GM12878 (cell line): ENCODE measurements around the gene ARHGEF26. TPM values are rescaled to one million over a fixed set of nuclear protein-coding genes. Genes with fewer than 3 reads are reported as not detected.

Source experiments
- ATAC-seq: fragments of 200-7000 bp; cut with Tn5 transposase; 3 replicates; pipeline ENCODE4 v1.9.1; 2020; ENCODE audit warnings: mild to moderate bottlenecking, moderate library complexity
- BruUV-seq: library from RNA; stranded (reverse); fragments of 400-500 nt; replicated peaks from 2 replicates; lab custom pipeline; 2021; lab: Mats Ljungman, UMichigan
- CTCF ChIA-PET: fragments of 300-600 bp; sonication (Branson Sonifier 250); formaldehyde crosslinking; extraction: SDS; loops from one replicate; lab custom pipeline; 2021; ENCODE audit warnings: inconsistent platforms; lab: Yijun Ruan, JAX
- POLR2A ChIA-PET: fragments of 350-600 bp; formaldehyde crosslinking; extraction: SDS; loops from one replicate; lab custom pipeline; 2021; ENCODE audit warnings: inconsistent platforms; lab: Charles Lee
- RAD21 ChIA-PET: fragments of 300-600 bp; sonication (Branson Sonifier 250); formaldehyde crosslinking; loops from one replicate; lab custom pipeline; 2023; ENCODE audit warnings: antibody characterized with exemption; ENCODE audit not compliant: unreplicated experiment; lab: Charles Lee
- SMC1A ChIA-PET: fragments of 300-600 bp; sonication (Branson Sonifier 250); formaldehyde crosslinking; loops from one replicate; lab custom pipeline; 2023; ENCODE audit not compliant: unreplicated experiment, uncharacterized antibody; lab: Charles Lee
- DNase-seq: peaks from one replicate; pipeline ENCODE4 v3.0.0-alpha.2; 2011; ENCODE audit warnings: low read depth, low spot score
- FAIRE-seq: peaks from 3 replicates; lab custom pipeline; 2011; peaks lifted over from hg19 to GRCh38; lab: Jason Lieb, UNC
- H2AFZ ChIP-seq: 2 replicates; pipeline ENCODE4 v1.6.0; 2011; ENCODE audit warnings: low read depth, low read length, control low read depth; ENCODE audit not compliant: control insufficient read depth
- H3K27ac ChIP-seq: 2 replicates; pipeline ENCODE4 v1.5.1; 2011; ENCODE audit warnings: control low read depth; ENCODE audit not compliant: control insufficient read depth, insufficient read depth
- H3K27me3 ChIP-seq, 2 experiments: replicated peaks in 1 of 2; 2 replicates each; pipeline versions ENCODE4 v1.6.0 to v1.6.1; 2011; ENCODE audit warnings: low read length in 1 of 2; ENCODE audit not compliant: control insufficient read depth in 2 of 2, insufficient read depth in 2 of 2
- H3K36me3 ChIP-seq, 2 experiments: 2 replicates each; pipeline ENCODE4 v1.5.1; 2011; ENCODE audit warnings: low read length in 1 of 2; ENCODE audit not compliant: control insufficient read depth in 2 of 2, insufficient read depth in 2 of 2
- H3K4me1 ChIP-seq: 2 replicates; pipeline ENCODE4 v1.6.1; 2011; ENCODE audit warnings: mild to moderate bottlenecking, low read length, moderate library complexity, mixed read lengths; ENCODE audit not compliant: control insufficient read depth, insufficient read depth
- H3K4me2 ChIP-seq: 2 replicates; pipeline ENCODE4 v1.6.0; 2011; ENCODE audit warnings: control low read depth; ENCODE audit not compliant: control insufficient read depth, insufficient read depth
- H3K4me3 ChIP-seq: fragments of 200-600 bp; sonication (generic); 2 replicates; pipeline ENCODE4 v1.5.1; 2016
- H3K79me2 ChIP-seq: 2 replicates; pipeline ENCODE4 v1.6.0; 2011; ENCODE audit warnings: low read length; ENCODE audit not compliant: control insufficient read depth, insufficient read depth
- H3K9ac ChIP-seq: 2 replicates; pipeline ENCODE4 v1.8.0; 2011; ENCODE audit warnings: low read length, control low read depth, mixed read lengths; ENCODE audit not compliant: control insufficient read depth, insufficient read depth
- H3K9me3 ChIP-seq: replicated peaks from 3 replicates; pipeline ENCODE4 v1.5.1; 2011; ENCODE audit warnings: mild to moderate bottlenecking, low read length; ENCODE audit not compliant: control insufficient read depth, insufficient read depth
- H4K20me1 ChIP-seq: 2 replicates; pipeline ENCODE4 v1.6.0; 2011; ENCODE audit not compliant: control insufficient read depth, insufficient read depth
- BHLHE40 ChIP-seq, 2 experiments: fragments of 450-650 bp in 1 of 2; IDR thresholded peaks; 2 replicates each; pipeline ENCODE4 v1.6.1; 2011 to 2017; ENCODE audit warnings: low read depth in 2 of 2, borderline replicate concordance in 1 of 2, improper control_type of control experiment in 1 of 2, low read length in 1 of 2, mild to moderate bottlenecking in 1 of 2
- CBFB ChIP-seq: IDR thresholded peaks from 2 replicates; pipeline ENCODE4 v1.6.1; 2016; ENCODE audit warnings: antibody characterized with exemption, low read depth
- CBX3 ChIP-seq: fragments of 200-600 bp; sonication (generic); IDR thresholded peaks from 2 replicates; pipeline ENCODE4 v1.6.1; 2016; ENCODE audit warnings: low read depth, borderline replicate concordance
- EED ChIP-seq: sonication (generic); IDR thresholded peaks from 2 replicates; pipeline ENCODE4 v1.6.1; 2016; ENCODE audit warnings: antibody characterized with exemption, low read depth
- ETV6 ChIP-seq, 2 experiments: fragments of 450-650 bp in 1 of 2; IDR thresholded peaks in 1 of 2; conservative IDR thresholded peaks in 1 of 2; 2 replicates each; pipeline ENCODE4 v1.6.1; 2014; ENCODE audit warnings: antibody characterized with exemption in 1 of 2, borderline replicate concordance in 1 of 2, low read depth in 1 of 2, mild to moderate bottlenecking in 1 of 2, moderate library complexity in 1 of 2
- KAT2A ChIP-seq: conservative IDR thresholded peaks from 2 replicates; pipeline ENCODE4 v1.6.1; 2011; ENCODE audit warnings: low read depth, low read length; ENCODE audit not compliant: control insufficient read depth
- LARP7 ChIP-seq: fragments of 450-650 bp; IDR thresholded peaks from 2 replicates; pipeline ENCODE4 v1.6.1; 2017; ENCODE audit warnings: mild to moderate bottlenecking
- MYB ChIP-seq: fragments of 150-350 bp; IDR thresholded peaks from 2 replicates; pipeline ENCODE4 v1.6.1; 2014; ENCODE audit warnings: mild to moderate bottlenecking, low read depth, low read length, borderline replicate concordance
- MYC ChIP-seq: IDR thresholded peaks from 2 replicates; pipeline ENCODE4 v1.6.1; 2011; ENCODE audit warnings: mild to moderate bottlenecking, low read length, moderate library complexity, inconsistent platforms; ENCODE audit not compliant: insufficient read depth, insufficient replicate concordance, insufficient read length, severe bottlenecking
- PAX5 ChIP-seq: IDR thresholded peaks from 2 replicates; pipeline ENCODE4 v1.6.1; 2011; ENCODE audit warnings: low read depth, low read length, borderline replicate concordance
- PAX8 ChIP-seq: fragments of 450-650 bp; IDR thresholded peaks from 2 replicates; pipeline ENCODE4 v1.6.1; 2017; ENCODE audit warnings: mild to moderate bottlenecking, moderate library complexity
- POLR2AphosphoS5 ChIP-seq: IDR thresholded peaks from 2 replicates; pipeline ENCODE4 v1.6.1; 2011; ENCODE audit warnings: mild to moderate bottlenecking, low read length, inconsistent platforms
- SIN3A ChIP-seq: IDR thresholded peaks from 2 replicates; pipeline ENCODE4 v1.6.1; 2012; ENCODE audit warnings: low read depth, low read length, improper control_type of control experiment
- SRF ChIP-seq, 2 experiments: IDR thresholded peaks; 2 replicates each; pipeline ENCODE4 v1.6.1; 2011; ENCODE audit warnings: low read depth in 2 of 2, low read length in 2 of 2, mild to moderate bottlenecking in 1 of 2, moderate library complexity in 1 of 2
- SUPT20H ChIP-seq: IDR thresholded peaks from 2 replicates; pipeline ENCODE4 v1.6.1; 2011; ENCODE audit warnings: low read depth, mild to moderate bottlenecking, low read length, moderate library complexity, borderline replicate concordance; ENCODE audit not compliant: control insufficient read depth
- SUZ12 ChIP-seq: fragments of 200-600 bp; sonication (generic); IDR thresholded peaks from one replicate; pipeline ENCODE4 v1.6.1; 2018; ENCODE audit warnings: antibody characterized with exemption, mild to moderate bottlenecking; ENCODE audit not compliant: unreplicated experiment
- TBL1XR1 ChIP-seq: IDR thresholded peaks from 2 replicates; pipeline ENCODE4 v1.6.1; 2012; ENCODE audit warnings: low read depth, low read length, improper control_type of control experiment
- TCF3 ChIP-seq: IDR thresholded peaks from 2 replicates; pipeline ENCODE4 v1.6.1; 2012; ENCODE audit warnings: low read depth, mild to moderate bottlenecking, low read length, borderline replicate concordance; ENCODE audit not compliant: insufficient read depth
- USF1 ChIP-seq: IDR thresholded peaks from 2 replicates; pipeline ENCODE4 v1.6.1; 2011; ENCODE audit warnings: borderline replicate concordance, low read depth, mild to moderate bottlenecking, moderate library complexity, mixed read lengths, low read length; ENCODE audit not compliant: insufficient read depth; ENCODE audit errors: extremely low read length
- ZSCAN29 ChIP-seq: fragments of 450-650 bp; IDR thresholded peaks from 2 replicates; pipeline ENCODE4 v1.6.1; 2017; ENCODE audit warnings: mild to moderate bottlenecking, moderate library complexity
- WGBS: methylation state at CpG from one replicate; pipeline ENCODE4 v1.1.6; 2016; ENCODE audit warnings: low lambda C conversion rate; ENCODE audit not compliant: insufficient replicate concordance, insufficient coverage; ENCODE audit errors: missing lambda C conversion rate; 5-methylcytosine and 5-hydroxymethylcytosine counted together
- in situ Hi-C: fragments of 300-500 bp; cut with MboI; formaldehyde crosslinking; loops from 9 replicates; pipeline ENCODE4 v1.14.3; 2018; ENCODE audit warnings: mixed read lengths
- intact Hi-C: fragments of 100-400 bp; cut with micrococcal nuclease; formaldehyde crosslinking; loops from one replicate; pipeline ENCODE4 v1.14.2; 2022; ENCODE audit not compliant: unreplicated experiment
- polyA plus RNA-seq, 11 experiments: library from polyadenylated mRNA; depleted of rRNA in 4 of 11; unstranded in 6 of 11; stranded (reverse) in 5 of 11; fragments of >200 nt; fragmentation: Nextera tagmentation in 4 of 11; fragmentation: Illumina TruSeq in 1 of 11; extraction: Ambion mirVana in 4 of 11; extraction: Trizol in 1 of 11; gene quantifications; 1 replicate in 1 of 11; 2 replicates in 10 of 11; pipeline versions ENCODE4 v1.2.1 to v1.2.3, GENCODE V29; 2011 to 2016; ENCODE audit warnings: inconsistent platforms in 2 of 11, missing spikeins in 2 of 11, low read depth in 1 of 11
- total RNA-seq, 4 experiments: library from RNA; depleted of rRNA in 3 of 4; stranded (reverse); fragments of >200 nt in 3 of 4; fragmentation: Illumina TruSeq in 1 of 4; extraction: Trizol in 1 of 4; gene quantifications; 2 replicates each; pipeline versions ENCODE4 v1.2.1 to v1.2.3, GENCODE V29; 2013 to 2021

ARHGEF26 gene
- total and polyA plus RNA-seq, 10 of the 15 experiments (the other 5 are each of a cell fraction or from before 2014, with no cell fraction given), result 0.02 to 0.47 (median 0.05) TPM; not detected in 1

GRCh38 chr3:154078672-154079071 is 42.5 kb upstream of the ARHGEF26 start (continued):
- TF ChIP-seq TBL1XR1, result no peak
- TF ChIP-seq SIN3A, result no peak

- no peak for TF ChIP-seq EED
- no peak for TF ChIP-seq SUPT20H
- TF ChIP-seq TCF3, result no peak
- no peak for TF ChIP-seq ZSCAN29
- no peak for TF ChIP-seq KAT2A
- TF ChIP-seq SRF (IDR thresholded peaks at IDR 0.05; ENCODE audit: low read depth in 2 of 2, low read length in 2 of 2), result no peak
- TF ChIP-seq CBFB, result no peak
- no peak for TF ChIP-seq SIN3A
- no peak for TF ChIP-seq MYB
- TF ChIP-seq BHLHE40 (IDR thresholded peaks at IDR 0.05; ENCODE audit: borderline replicate concordance in 1 of 2, low read depth in 2 of 2, low read length in 1 of 2), result no peak
- TF ChIP-seq USF1, result no peak
- no peak for TF ChIP-seq POLR2AphosphoS5
- TF ChIP-seq CBX3, result no peak
- no peak for TF ChIP-seq PAX8
- TF ChIP-seq PAX5, result no peak
- no peak for TF ChIP-seq MYC
- no peak for TF ChIP-seq SUZ12
- no peak for TF ChIP-seq ETV6 (conservative IDR thresholded peaks at IDR 0.05 in 1 of 2, IDR thresholded peaks at IDR 0.05 in 1 of 2; ENCODE audit: borderline replicate concordance in 1 of 2, low read depth in 1 of 2)
- no peak for TF ChIP-seq LARP7
- TF ChIP-seq, all 136 proteins: peak for 0
- no peaks in the 10 kb centered on the region for H3K27me3 ChIP-seq
- ATAC-seq (no peak), DNase-seq (no peak), FAIRE-seq (no peak)
- ChIA-PET SMC1A (interaction anchor here (0.5 kb wide), 1 partner anchor 9 kb away, joined by 3 read pairs; no protein-coding TSS in a partner anchor), RAD21 (no interaction called here), CTCF (no interaction called here), POLR2A (no interaction called here)
- H3K4me1 ChIP-seq, result no peaks in the 10 kb centered on the region
- H3K4me3 ChIP-seq, result no peak overlapping the region
- no peak overlapping the region for H3K27ac ChIP-seq
- no peaks in the 10 kb centered on the region for H3K79me2 ChIP-seq
- intact Hi-C loops, result no loop called here
- in situ Hi-C loops, result no loop called here
- no peak overlapping the region for H3K9ac ChIP-seq
- H4K20me1 ChIP-seq, result no peaks in the 10 kb centered on the region
- no peaks in the 10 kb centered on the region for H3K36me3 ChIP-seq
- no peaks in the 10 kb centered on the region for H3K9me3 ChIP-seq
- BruUV-seq, result no TSS peak
- WGBS, result 13% methylated on average over 2 of the region's 2 CpGs
- H3K4me2 ChIP-seq, result no peak overlapping the region
- no peak overlapping the region for H2AFZ ChIP-seq
These were observed 39.9 kb upstream of the ARHGEF26 start for GRCh38 chr3:154081305-154081704.
